ENCODE results near the gene TEAD1.

DNA sequence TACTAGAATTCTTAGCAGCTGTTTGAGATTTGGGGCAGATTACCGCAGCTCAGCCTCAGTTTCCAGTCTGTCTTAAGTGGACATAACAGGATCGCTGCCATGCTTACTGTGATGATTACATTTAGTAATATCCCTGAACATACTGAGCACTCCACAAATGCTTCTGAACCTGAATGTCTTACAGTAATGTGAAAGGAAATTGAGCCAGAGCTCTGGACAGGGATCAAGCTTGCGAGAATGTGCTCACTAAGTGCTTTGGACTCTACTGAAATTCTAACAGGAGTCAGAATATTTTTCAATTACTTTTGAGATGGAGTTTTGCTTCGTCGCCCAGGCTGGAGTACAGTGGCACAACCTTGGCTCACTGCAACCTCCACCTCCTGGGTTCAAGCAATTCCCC, 216.3 kb downstream of the TEAD1 start:
- TF ChIP-seq, protein P1, sequence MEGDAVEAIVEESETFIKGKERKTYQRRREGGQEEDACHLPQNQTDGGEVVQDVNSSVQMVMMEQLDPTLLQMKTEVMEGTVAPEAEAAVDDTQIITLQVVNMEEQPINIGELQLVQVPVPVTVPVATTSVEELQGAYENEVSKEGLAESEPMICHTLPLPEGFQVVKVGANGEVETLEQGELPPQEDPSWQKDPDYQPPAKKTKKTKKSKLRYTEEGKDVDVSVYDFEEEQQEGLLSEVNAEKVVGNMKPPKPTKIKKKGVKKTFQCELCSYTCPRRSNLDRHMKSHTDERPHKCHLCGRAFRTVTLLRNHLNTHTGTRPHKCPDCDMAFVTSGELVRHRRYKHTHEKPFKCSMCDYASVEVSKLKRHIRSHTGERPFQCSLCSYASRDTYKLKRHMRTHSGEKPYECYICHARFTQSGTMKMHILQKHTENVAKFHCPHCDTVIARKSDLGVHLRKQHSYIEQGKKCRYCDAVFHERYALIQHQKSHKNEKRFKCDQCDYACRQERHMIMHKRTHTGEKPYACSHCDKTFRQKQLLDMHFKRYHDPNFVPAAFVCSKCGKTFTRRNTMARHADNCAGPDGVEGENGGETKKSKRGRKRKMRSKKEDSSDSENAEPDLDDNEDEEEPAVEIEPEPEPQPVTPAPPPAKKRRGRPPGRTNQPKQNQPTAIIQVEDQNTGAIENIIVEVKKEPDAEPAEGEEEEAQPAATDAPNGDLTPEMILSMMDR (IDR thresholded peaks at IDR 0.05; ENCODE audit: poor library complexity, severe bottlenecking) = no peak
- no peak for TF ChIP-seq TAF1 (IDR thresholded peaks at IDR 0.05; ENCODE audit: low read depth)
- TF ChIP-seq RAD21 (conservative IDR thresholded peaks at IDR 0.05) = no peak
- no peak for TF ChIP-seq EP300 (conservative IDR thresholded peaks at IDR 0.05; ENCODE audit: poor library complexity, severe bottlenecking)
- no peak for TF ChIP-seq EZH2 (IDR thresholded peaks at IDR 0.05; ENCODE audit: borderline replicate concordance, insufficient read depth, low read length, poor library complexity, severe bottlenecking)
- no peak for TF ChIP-seq POLR2AphosphoS5 (IDR thresholded peaks at IDR 0.05)
- no peak for TF ChIP-seq SMC3 (conservative IDR thresholded peaks at IDR 0.05; ENCODE audit: poor library complexity)

Data from neural cell (in vitro differentiated cells).